Tibial nerve (tissue), 4 donors: Measurements from ENCODE around the gene GALNT6.

ENCODE experiments used
- CTCF ChIP-seq, 5 experiments: fragments of 200-600 bp in 3 of 5; fragments of 450-650 bp in 2 of 5; sonication (generic) in 3 of 5; IDR thresholded peaks; one replicate each; pipeline ENCODE4 v1.5.1; 2016 to 2019; ENCODE audit warnings: antibody characterized with exemption in 5 of 5, mild to moderate bottlenecking in 3 of 5, moderate library complexity in 2 of 5
- EP300 ChIP-seq, 2 donors: sonication (generic); formaldehyde crosslinking; IDR thresholded peaks; one replicate each; pipeline ENCODE4 v1.6.1; 2017; ENCODE audit warnings: antibody characterized with exemption in 2 of 2, mild to moderate bottlenecking in 1 of 2
- POLR2A ChIP-seq, 2 donors: fragments of 450-650 bp; IDR thresholded peaks; one replicate each; pipeline ENCODE4 v1.6.1; 2017; ENCODE audit warnings: antibody characterized with exemption in 2 of 2, mild to moderate bottlenecking in 2 of 2, moderate library complexity in 2 of 2

- TF ChIP-seq CTCF (IDR thresholded peaks at IDR 0.05) (no peak), POLR2A (IDR thresholded peaks at IDR 0.05) (no peak), EP300 (IDR thresholded peaks at IDR 0.05) (no peak)
Measured at GRCh38 chr12:51372021-51372420, 19.2 kb downstream of the GALNT6 start.
